DMS53 treated with DMSO at 0.1 percent for 48 hours (cell line): ENCODE data around the gene GPR180.
"Not testable (repeated sequence)": the region's sequence is repeated elsewhere in the genome, so short reads cannot be mapped to it uniquely, and the experiment has no call there.

Source experiments
- DNase-seq: peaks from one replicate; lab custom pipeline; 2025; ENCODE audit not compliant: unreplicated experiment; lab: John Stamatoyannopoulos, UW

GPR180 gene

GRCh38 chr13:94595950-94596574, 5.6 kb upstream of the GPR180 start, which contains the start of gene TGDS:
TGDS (minus strand) TSS chr13:94596152; CDS start chr13:94596136, 16 bp downstream.
- peak; percentile 51 for DNase-seq

GRCh38 chr13:94596575-94596971, 5.1 kb upstream of the GPR180 start:
- no peak for DNase-seq

DNA sequence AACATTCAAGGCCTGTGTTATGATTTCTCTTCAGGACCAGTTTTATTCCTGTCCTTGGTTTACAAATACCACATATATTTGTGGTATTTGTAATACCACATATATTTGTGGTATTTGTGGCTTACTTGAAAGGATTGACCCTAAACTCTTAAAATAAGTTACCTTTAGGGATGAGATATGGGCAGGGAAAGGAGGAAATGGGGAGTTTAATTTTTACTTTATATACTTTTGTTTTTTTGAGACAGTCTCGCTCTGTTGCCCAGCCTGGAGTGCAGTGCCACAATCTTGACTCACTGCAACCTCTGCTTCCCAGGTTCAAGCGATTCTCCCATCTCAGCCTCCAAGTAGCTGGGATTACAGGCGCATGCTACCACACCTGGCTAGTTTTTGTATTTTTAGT, 3.4 kb upstream of the GPR180 start:
- DNase-seq = no peak

GRCh38 chr13:94599877-94600276, 1.8 kb upstream of the GPR180 start:
- no peak for DNase-seq

GRCh38 chr13:94602467-94602866, 810 bp downstream of the GPR180 start:
- no peak for DNase-seq

DNA sequence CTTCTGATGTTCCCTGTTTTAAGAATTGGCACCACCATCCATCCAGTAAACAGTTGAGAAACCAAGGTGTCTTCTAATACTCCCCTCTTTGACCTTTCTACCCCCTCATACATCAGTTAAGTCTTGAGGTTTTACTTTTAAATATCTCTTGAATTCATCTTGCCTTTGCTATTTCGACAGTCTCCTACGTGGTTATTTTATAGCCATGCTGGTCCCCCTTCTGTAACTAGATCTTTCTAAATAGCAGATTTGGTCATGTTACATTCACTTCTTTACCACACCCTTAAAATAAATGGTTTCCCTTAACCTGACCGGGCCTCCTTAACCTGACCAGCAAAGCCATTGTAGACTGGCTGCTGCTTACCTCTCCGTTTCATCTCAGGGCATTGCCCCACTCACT, 5.4 kb downstream of the GPR180 start:
- DNase-seq = no peak

- no peak for DNase-seq
These were observed 6.3 kb downstream of the GPR180 start for GRCh38 chr13:94607939-94608338.

DNA sequence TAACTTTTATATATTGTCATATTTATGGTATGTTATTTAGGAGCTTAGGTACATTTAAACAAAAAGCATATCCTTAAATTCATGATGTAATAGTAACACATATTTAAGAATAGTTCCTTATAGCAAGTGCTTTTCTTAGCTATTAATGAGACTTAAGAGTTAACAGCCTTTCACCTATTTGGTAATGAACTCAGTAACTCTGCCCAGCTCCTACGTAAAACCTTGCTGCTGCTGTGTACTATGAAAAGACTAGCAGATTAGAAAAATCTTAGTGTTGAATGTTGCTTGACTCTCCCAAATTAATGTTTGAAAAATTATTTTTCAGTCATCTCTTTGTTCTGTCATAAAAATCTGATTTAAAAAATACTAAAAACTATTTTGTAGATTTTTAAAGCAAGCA, 6.9 kb downstream of the GPR180 start:
- no peak for DNase-seq

DNA sequence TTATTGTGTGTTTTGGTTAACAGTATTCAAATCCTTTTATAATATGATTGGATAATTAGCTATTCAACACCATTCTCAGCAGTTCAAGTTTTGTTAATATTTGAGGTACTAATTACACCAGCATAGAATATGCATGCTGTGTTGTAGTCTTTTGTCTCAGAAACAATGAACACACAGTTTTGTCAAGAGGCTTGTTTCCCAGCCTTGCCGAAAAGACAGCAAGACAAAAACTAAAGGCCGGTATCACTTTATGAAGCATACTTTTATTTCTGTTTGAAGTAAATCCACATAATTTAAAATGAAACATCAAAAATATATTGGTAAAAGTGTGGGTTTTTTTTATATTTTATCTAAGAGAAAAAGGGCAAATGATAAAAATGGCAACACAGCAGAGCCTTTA, 7.5 kb downstream of the GPR180 start:
- no peak for DNase-seq

DNA sequence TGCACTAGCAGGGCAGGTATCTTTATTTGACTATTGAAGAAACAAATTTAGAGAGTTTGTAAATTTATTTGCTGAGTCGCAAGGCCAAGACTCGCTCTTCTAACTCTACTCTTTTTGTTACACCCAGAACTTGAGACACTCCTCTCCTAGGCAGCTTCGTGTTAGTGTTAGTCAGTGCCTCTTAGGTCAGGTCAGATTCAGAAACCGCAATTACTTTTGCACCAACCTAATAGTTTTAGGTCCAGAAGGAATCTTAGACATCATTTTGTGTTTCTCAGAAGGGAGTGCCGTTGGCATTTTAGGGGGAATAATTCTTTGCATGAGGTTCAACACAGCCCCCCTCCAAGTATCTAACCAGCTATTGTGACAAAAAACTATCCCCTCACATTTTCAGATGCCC, 8.8 kb downstream of the GPR180 start:
- no peak for DNase-seq

GRCh38 chr13:94612050-94612449, 10.4 kb downstream of the GPR180 start:
- DNase-seq = no peak

- no peak for DNase-seq
These were observed 11.4 kb downstream of the GPR180 start for GRCh38 chr13:94613051-94613450.

- DNase-seq = peak; percentile 6
These were observed 15.8 kb downstream of the GPR180 start for GRCh38 chr13:94617389-94618000.

GRCh38 chr13:94620286-94620896, 18.7 kb downstream of the GPR180 start:
- DNase-seq = peak; percentile 7

DNA sequence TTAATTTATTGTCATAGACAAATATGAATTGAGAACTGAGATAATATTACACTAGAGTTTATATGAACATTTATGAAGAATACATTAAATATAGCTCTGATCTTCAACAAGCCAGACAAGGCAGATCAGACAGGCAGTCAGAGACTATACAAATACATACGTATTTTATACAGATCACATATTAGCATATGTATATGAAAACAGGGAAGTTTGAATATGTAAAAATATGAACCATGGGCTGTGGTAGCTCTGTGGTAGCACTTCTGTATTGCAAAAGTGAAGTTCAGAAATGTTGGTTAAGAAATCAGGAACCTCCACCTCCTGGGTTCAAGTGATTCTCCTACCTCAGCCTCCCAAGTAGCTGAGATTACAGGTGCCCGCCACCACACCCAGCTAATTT, 20.7 kb downstream of the GPR180 start:
- no peak for DNase-seq

GRCh38 chr13:94623316-94623715, 21.7 kb downstream of the GPR180 start:
- DNase-seq = no peak

- DNase-seq = no peak
These were observed 29.2 kb downstream of the GPR180 start for GRCh38 chr13:94630858-94631257.

GRCh38 chr13:94632226-94632980, 30.7 kb downstream of the GPR180 start:
- no peak for DNase-seq

DNA sequence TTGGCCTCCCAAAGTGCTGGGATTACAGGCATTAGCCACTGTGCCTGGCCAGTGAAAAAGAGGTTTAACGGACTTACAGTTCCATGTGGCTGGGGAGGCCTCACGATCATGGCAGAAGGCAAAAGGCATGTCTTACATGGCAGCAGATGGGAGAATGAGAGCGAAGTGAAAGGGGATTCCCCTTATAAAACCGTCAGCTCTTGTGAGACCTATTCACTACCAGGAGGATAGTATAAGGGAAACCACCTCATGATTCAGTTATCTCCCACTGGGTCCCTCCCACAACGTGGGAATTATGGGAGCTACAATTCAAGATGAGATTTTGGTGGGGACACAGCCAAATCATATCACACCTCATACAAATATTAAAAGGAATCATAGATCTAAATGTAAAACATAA, 34.4 kb downstream of the GPR180 start:
- DNase-seq = not testable (repeated sequence)

- DNase-seq = no peak
These were observed 35.4 kb downstream of the GPR180 start for GRCh38 chr13:94636942-94637578.

DNA sequence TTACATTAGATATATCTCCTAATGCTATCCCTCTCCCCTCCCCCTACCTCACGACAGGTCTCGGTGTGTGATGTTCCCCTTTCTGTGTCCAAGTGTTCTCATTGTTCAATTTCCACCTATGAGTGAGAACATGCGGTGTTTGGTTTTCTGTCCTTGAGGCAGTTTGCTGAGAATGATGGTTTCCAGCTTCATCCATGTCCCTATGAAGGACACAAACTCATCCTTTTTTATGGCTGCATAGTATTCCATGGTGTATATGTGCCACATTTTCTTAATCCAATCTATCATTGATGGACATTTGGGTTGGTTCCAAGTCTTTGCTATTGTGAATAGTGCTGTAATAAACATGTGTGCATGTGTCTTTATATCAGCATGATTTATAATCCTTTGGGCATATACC, 36.0 kb downstream of the GPR180 start:
- not testable (repeated sequence) for DNase-seq
